Measurements from ENCODE around the gene KLRC4. TPM values are rescaled to one million over a fixed set of nuclear protein-coding genes. Genes with fewer than 3 reads are reported as not detected.

Gene KLRC4
- total and polyA plus RNA-seq, 2 donors (not counting 3 experiments of a cell fraction or from before 2014, with no cell fraction given), result not detected

DNA sequence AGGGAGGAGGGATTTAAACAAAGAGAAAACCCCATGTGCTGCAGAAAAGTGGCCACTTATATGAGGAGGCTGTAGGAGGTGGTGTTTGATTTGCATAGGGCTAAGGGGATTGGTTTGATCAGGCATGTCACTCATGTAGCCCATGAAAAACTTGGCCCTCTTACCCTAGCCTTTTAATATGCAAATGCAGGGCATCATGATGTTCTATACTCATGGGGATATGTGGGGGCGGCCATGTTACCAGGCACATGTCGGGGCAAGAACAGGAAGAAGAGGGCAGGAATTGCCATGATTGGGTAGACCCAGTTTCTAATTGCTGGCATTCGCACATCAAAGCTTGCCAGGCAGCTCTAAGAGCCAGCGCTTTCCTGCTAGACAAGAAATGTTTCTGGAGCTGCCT lies 48.5 kb downstream of the KLRC4 start:
- BruUV-seq (replicated peaks), result no TSS peak
- H3K4me1 ChIP-seq (ENCODE audit: control insufficient read depth, extremely low read depth, insufficient read depth, low read length), result peaks cover 26% of the 10 kb centered on the region
- H3K9ac ChIP-seq (replicated peaks; ENCODE audit: extremely low read depth, insufficient read depth, low read length), result no peak overlapping the region
- ChIA-PET POLR2A (no interaction called here), CTCF (interaction anchor here (1.2 kb wide), 1 partner anchor 29 kb away, joined by 3 read pairs; no protein-coding TSS in a partner anchor)
- DNase-seq (ENCODE audit: low read depth, low spot score), result no peak
- H3K4me3 ChIP-seq (replicated peaks in 1 of 3; ENCODE audit: insufficient read depth in 1 of 3, low read depth in 1 of 3, low read length in 3 of 3), result no peak overlapping the region
- no peaks in the 10 kb centered on the region for H3K27me3 ChIP-seq (ENCODE audit: control insufficient read depth in 2 of 2, insufficient read depth in 2 of 2, low read length in 2 of 2)
- H3K27ac ChIP-seq (ENCODE audit: insufficient read depth, low read depth, low read length), result no peak overlapping the region
- no peak for FAIRE-seq
- H3K36me3 ChIP-seq (ENCODE audit: control insufficient read depth in 2 of 2, extremely low read depth in 1 of 2, insufficient read depth in 2 of 2, low read length in 2 of 2), result no peaks in the 10 kb centered on the region
- no peak overlapping the region for H3K4me2 ChIP-seq (ENCODE audit: insufficient read depth, low read length)
- no peaks in the 10 kb centered on the region for H3K9me1 ChIP-seq (replicated peaks; ENCODE audit: control insufficient read depth, extremely low read depth, insufficient read depth, low read length)
- no peaks in the 10 kb centered on the region for H4K20me1 ChIP-seq (replicated peaks; ENCODE audit: control insufficient read depth, extremely low read depth, insufficient read depth, low read length)
- H3K9me3 ChIP-seq (replicated peaks; ENCODE audit: control insufficient read depth, insufficient read depth, low read length), result no peaks in the 10 kb centered on the region
- intact Hi-C loops (cut with micrococcal nuclease), result loop anchor here (10.0 kb wide), 1 partner anchor 346 kb away; the partner anchor contains the start of gene CLEC12B
- dilution Hi-C loops (cut with MboI; ENCODE audit: extremely low pct_ligation_motif_present, low sequenced_read_pairs), result no loop called here
- H2AFZ ChIP-seq (ENCODE audit: low read depth, low read length), result no peak overlapping the region
- no peaks in the 10 kb centered on the region for H3K79me2 ChIP-seq (ENCODE audit: control insufficient read depth, insufficient read depth, low read length)
- TF ChIP-seq MYC (IDR thresholded peaks at IDR 0.05; ENCODE audit: low read depth, low read length) (no peak), POLR2A (IDR thresholded peaks at IDR 0.05; ENCODE audit: low read depth, low read length) (no peak), GATA2 (IDR thresholded peaks at IDR 0.05; ENCODE audit: insufficient read depth, insufficient read length, low read depth, low read length) (no peak), EZH2 (IDR thresholded peaks at IDR 0.05; ENCODE audit: borderline replicate concordance, low read depth, low read length, severe bottlenecking) (no peak)
- TF ChIP-seq, protein P1, sequence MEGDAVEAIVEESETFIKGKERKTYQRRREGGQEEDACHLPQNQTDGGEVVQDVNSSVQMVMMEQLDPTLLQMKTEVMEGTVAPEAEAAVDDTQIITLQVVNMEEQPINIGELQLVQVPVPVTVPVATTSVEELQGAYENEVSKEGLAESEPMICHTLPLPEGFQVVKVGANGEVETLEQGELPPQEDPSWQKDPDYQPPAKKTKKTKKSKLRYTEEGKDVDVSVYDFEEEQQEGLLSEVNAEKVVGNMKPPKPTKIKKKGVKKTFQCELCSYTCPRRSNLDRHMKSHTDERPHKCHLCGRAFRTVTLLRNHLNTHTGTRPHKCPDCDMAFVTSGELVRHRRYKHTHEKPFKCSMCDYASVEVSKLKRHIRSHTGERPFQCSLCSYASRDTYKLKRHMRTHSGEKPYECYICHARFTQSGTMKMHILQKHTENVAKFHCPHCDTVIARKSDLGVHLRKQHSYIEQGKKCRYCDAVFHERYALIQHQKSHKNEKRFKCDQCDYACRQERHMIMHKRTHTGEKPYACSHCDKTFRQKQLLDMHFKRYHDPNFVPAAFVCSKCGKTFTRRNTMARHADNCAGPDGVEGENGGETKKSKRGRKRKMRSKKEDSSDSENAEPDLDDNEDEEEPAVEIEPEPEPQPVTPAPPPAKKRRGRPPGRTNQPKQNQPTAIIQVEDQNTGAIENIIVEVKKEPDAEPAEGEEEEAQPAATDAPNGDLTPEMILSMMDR (IDR thresholded peaks at IDR 0.05; ENCODE audit: extremely low read depth in 1 of 2, insufficient read depth in 1 of 2, low read depth in 1 of 2, low read length in 2 of 2), result no peak
- TF ChIP-seq, protein P2, sequence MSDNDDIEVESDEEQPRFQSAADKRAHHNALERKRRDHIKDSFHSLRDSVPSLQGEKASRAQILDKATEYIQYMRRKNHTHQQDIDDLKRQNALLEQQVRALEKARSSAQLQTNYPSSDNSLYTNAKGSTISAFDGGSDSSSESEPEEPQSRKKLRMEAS (IDR thresholded peaks at IDR 0.05; ENCODE audit: insufficient read depth, insufficient read length), result no peak

DNA sequence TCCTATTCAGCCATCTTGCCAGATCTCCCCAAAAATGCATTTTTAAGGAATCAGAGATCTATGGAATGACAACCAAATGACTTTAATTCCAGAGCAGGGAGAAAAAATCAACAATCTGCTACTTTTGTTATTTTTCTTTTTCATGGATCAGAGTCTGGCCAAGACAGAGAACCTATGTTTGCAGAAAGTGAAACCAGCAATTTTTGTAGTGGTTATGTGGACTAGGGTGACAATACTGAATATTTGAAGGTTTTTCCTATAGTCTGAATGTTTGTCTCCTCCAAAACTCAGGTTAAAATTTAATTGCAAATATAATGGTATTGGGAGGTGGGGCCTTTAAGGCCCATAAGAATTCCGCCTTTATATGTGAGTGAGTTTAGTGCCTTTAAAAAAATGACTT lies 50.6 kb downstream of the KLRC4 start:
- Histone ChIP-seq H3K79me2 (ENCODE audit: control insufficient read depth, insufficient read depth, low read length) (no peaks in the 10 kb centered on the region), H3K9me1 (replicated peaks; ENCODE audit: control insufficient read depth, extremely low read depth, insufficient read depth, low read length) (no peaks in the 10 kb centered on the region), H4K20me1 (replicated peaks; ENCODE audit: control insufficient read depth, extremely low read depth, insufficient read depth, low read length) (no peaks in the 10 kb centered on the region), H3K4me3 (replicated peaks in 1 of 3; ENCODE audit: insufficient read depth in 1 of 3, low read depth in 1 of 3, low read length in 3 of 3) (no peak overlapping the region), H3K36me3 (ENCODE audit: control insufficient read depth in 2 of 2, extremely low read depth in 1 of 2, insufficient read depth in 2 of 2, low read length in 2 of 2) (no peaks in the 10 kb centered on the region), H3K27ac (ENCODE audit: insufficient read depth, low read depth, low read length) (no peak overlapping the region), H3K4me1 (ENCODE audit: control insufficient read depth, extremely low read depth, insufficient read depth, low read length) (peaks cover 11% of the 10 kb centered on the region), H3K4me2 (ENCODE audit: insufficient read depth, low read length) (no peak overlapping the region), H3K9ac (replicated peaks; ENCODE audit: extremely low read depth, insufficient read depth, low read length) (no peak overlapping the region), H3K9me3 (replicated peaks; ENCODE audit: control insufficient read depth, insufficient read depth, low read length) (no peaks in the 10 kb centered on the region), H3K27me3 (ENCODE audit: control insufficient read depth in 2 of 2, insufficient read depth in 2 of 2, low read length in 2 of 2) (no peaks in the 10 kb centered on the region), H2AFZ (ENCODE audit: low read depth, low read length) (no peak overlapping the region)
- POLR2A ChIA-PET, result no interaction called here
- no peak for FAIRE-seq
- CTCF ChIA-PET, result no interaction called here
- DNase-seq (ENCODE audit: low read depth, low spot score), result no peak
- TF ChIP-seq, protein P2 (IDR thresholded peaks at IDR 0.05; ENCODE audit: insufficient read depth, insufficient read length), result no peak
- TF ChIP-seq GATA2 (IDR thresholded peaks at IDR 0.05; ENCODE audit: insufficient read depth, insufficient read length, low read depth, low read length) (no peak), MYC (IDR thresholded peaks at IDR 0.05; ENCODE audit: low read depth, low read length) (no peak), EZH2 (IDR thresholded peaks at IDR 0.05; ENCODE audit: borderline replicate concordance, low read depth, low read length, severe bottlenecking) (no peak), POLR2A (IDR thresholded peaks at IDR 0.05; ENCODE audit: low read depth, low read length) (no peak), JUN (IDR thresholded peaks at IDR 0.05; ENCODE audit: borderline replicate concordance, insufficient read depth, insufficient read length, low read depth) (no peak)
- TF ChIP-seq, protein P1 (IDR thresholded peaks at IDR 0.05; ENCODE audit: extremely low read depth in 1 of 2, insufficient read depth in 1 of 2, low read depth in 1 of 2, low read length in 2 of 2), result no peak
- no TSS peak for BruUV-seq (replicated peaks)
- intact Hi-C loops (cut with micrococcal nuclease) (no loop called here), dilution Hi-C loops (cut with MboI; ENCODE audit: extremely low pct_ligation_motif_present, low sequenced_read_pairs) (no loop called here)

Data from endothelial cell of umbilical vein (primary cell).